Activated T-cell treated with anti-CD3 and anti-CD28 coated beads for 48 hours (primary cell): Measurements from ENCODE around the gene XK.
"Not testable (repeated sequence)": the region's sequence is repeated elsewhere in the genome, so short reads cannot be mapped to it uniquely, and the experiment has no call there.

Experiments used
- DNase-seq: peaks from one replicate; pipeline ENCODE4 v3.0.0-alpha.2; 2020; ENCODE audit warnings: low read depth

Gene XK, protein sequence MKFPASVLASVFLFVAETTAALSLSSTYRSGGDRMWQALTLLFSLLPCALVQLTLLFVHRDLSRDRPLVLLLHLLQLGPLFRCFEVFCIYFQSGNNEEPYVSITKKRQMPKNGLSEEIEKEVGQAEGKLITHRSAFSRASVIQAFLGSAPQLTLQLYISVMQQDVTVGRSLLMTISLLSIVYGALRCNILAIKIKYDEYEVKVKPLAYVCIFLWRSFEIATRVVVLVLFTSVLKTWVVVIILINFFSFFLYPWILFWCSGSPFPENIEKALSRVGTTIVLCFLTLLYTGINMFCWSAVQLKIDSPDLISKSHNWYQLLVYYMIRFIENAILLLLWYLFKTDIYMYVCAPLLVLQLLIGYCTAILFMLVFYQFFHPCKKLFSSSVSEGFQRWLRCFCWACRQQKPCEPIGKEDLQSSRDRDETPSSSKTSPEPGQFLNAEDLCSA

DNA sequence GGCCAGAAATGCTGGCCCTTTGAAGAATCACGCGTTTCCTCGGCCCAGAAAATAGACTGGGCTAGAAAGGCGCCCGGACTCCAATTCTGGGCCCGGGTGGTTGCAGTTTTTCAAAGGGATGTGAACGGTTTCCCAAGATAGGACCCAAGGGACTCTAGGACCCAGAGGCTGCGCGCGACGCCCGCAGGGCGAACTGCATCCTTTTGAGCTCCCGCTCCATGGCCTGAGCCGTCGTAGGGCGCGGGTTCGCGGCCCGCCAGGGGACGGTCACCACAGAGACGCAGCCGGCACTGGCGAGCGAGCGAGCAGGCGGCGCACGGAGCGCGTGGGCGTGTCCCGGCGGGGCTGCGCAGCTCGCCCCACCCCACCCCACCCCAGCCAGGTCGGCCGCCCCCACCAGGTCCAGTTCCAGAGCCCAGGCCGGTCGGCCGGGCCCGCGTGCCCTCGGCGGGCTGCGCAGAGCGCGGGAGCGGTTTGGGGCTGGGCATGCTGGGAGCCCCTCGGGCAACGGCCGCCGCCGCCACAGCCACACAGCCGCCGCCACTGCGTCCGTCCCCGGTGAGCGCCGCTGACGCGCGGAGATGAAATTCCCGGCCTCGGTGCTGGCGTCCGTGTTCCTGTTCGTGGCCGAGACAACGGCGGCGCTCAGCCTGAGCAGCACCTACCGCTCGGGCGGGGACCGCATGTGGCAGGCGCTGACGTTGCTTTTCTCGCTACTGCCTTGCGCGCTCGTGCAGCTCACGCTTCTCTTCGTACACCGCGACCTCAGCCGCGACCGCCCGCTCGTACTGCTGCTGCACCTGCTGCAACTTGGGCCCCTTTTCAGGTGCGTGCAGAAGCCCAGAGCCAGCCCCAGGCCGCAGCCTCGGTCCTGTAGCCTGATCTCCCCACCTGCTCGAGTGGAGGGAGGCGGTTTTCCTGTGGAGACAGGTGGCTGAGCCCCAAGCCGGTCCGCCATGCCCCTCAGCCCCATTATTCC, at the start of gene XK:
Gene XK, plus strand, starts transcription at position 411 of the 979 bp plus-strand sequence. Its CDS starts 171 bp downstream, at position 582.
- DNase-seq = peak; percentile 29

DNA sequence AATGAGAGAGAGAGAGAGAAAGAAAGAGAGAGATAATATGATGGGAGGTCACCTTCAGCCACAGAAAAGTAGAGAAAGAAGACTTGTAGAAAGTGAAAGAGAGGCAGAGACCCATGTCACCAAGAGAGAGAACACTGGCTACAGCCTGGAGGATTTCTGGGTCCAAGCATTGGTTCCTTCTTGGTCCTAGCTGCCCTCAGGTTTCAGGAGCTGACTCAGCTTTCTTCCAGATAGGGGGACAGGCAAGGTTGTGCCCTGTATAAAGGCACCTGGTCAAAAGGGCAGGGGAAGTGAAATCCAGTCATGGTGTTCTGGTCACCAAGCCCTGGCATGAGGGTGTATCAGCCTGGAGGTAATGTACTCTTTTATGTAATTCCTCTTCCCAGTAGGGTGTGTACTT, 47.5 kb upstream of the XK start:
- no peak for DNase-seq

DNA sequence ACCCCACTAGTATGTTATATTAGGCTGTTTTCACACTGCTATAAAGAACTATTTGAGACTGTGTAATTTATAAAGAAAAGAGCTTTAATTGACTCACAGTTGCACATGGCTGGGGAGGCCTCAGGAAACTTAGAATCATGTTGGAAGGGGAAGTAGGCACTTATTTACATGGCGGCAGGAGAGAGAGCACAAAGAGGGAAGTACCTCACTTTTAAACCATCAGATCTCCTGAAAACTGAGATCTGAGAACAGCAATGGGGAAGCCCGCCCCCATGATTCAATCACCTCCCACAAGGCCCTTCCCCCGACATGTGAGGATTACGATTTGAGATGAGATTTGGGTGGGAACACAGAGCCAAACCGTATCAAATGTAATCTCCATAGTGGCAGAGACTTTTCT, 45.4 kb upstream of the XK start:
- no peak for DNase-seq

DNA sequence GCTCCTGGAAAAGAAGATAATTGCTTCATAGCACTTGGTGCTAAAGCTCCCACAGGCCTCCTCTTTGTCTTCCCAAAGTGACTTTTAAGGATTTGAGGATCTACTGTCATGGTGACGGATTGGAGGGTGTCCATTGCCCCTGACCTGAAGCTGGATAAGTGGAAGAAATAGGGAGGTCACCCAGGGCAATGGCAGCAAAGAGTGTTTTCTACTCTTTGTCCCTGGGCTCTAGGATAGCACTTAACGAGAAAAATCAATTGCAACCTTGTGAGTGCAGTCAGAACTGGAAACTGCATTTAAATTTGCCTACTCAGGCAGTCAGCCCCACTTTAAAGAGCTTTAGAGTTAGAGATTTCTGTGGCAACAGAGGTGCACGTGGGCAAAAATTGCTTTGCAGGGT, 43.7 kb upstream of the XK start:
- DNase-seq = no peak

DNA sequence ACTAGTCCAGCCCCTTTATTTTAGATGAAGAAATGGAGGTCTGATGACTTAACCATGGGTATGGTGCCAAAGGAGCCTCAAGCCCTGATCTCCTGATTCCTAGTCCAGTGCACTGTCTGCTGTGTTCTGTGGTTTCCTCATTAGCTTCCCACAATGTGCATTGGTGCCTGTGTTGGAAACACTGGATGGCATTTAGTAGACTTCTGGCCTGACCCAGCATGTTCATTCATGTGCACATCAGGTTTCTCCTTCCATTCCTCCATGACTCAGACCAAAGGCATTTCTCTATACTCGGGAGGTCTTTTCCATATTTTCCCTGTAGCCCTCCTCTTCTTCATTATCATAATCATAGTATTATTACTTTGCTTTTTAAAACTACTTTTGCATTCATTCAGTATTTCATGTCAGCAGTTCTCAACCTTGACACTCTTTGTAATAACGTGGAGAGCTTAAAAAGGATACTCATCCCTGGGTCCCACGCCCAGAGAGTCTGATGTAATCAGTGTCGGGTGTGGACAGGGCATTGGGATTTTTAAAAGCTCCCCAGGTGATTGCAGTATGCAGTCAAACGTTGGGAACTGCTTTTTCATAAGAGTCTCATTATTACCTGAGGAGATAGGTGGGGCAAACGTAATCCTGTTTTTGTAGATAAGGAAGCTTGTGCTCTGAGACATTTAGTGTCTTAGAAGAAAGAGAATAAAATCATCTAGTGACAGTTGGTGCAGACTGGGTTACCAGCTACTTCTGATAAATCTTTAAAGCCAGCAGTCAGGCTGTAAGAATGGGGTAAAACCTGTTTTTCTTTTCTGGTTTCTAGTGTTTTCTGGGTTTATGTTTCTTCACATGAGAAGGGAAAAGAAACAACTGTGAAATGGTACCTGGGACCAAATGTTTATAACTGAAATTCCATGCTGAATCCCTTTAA, 40.9 kb upstream of the XK start:
- DNase-seq = no peak

DNA sequence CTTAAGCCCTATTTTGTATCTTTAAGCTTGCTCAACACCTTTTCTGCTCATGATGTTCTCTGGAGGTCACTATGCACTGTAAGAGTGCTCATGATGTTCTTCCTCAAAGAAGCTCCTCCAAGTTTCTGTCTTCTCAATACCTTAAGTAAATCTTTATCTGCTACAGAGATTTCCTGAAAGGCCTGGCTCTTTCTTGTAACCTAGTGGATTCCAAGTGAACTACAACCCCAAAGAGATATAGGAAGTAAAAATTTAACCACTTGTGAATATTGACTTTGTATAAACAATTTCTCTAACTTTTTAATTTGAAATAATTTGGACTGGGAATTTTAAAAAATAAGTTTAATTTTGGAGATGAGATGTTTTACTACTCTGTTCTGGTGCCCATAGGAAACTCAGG, 39.3 kb upstream of the XK start:
- DNase-seq = no peak

DNA sequence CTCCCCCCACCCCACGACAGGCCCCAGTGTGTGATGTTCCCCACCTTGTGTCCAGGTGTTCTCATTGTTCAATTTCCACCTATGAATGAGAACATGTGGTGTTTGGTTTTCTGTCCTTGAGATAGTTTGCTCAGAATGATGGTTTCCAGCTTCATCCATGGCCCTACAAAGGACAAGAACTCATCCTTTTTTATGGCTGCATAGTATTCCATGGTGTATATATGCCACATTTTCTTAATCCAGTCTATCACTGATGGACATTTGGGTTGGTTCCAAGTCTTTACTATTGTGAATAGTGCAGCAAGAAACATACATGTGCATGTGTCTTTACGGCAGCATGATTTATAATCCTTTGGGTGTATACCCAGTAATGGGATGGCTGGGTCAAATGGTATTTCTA, 34.7 kb upstream of the XK start:
- DNase-seq = not testable (repeated sequence)

DNA sequence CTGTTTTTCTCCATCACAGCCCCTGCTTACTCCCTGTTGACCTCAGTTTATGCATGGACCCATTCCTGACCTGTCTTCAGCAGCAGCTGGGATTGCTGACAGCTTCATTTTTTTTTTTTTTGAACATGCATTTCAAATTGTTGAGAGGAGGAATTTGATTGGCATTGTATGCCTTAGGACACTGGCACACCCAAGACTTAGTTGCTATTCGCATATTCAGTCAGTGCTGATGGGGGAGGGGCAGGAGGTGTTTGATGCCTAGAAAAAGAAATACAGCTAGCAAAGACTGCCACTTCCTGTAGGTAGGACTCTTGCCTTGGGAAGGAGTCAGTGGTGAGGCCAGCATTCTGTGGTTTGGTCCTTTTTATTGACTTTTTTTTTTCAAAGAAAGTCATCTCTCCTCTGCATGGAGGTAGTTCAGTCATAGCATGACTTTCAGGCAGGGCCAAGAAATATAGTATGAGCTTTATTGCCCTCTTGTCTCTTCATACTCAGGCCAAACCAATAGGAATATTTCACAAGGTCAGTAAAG, 33.6 kb upstream of the XK start:
- no peak for DNase-seq

DNA sequence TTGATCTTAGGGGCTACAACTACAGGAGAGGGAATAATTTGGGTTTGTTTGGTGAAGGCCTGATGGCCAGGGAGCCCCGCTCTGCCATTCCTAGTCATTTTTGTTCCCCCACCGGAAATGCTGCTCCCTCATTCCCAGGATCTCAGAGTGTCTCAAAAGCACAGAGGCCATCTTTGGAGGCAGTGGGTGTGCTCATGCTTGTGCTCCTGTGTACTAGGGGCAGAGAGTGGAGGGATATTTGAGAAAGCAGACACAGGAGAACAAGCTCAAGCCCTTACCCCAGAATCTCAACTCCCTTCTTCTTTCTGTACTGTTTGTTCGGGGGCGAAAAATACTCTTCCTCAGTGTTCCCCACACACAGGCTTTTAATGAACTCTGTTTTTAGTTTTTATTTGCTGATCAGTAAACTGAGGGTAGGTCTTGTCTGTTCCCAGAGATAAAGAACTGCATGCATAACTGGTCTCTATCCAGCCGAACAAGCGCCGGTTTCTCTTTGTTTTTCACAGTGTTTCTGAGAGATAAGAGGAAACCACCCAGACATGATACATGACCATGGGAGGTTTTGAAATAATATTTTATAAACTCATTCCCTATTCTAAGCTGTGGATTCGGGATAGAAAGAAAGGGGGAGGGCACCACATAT, 32.9 kb upstream of the XK start:
- no peak for DNase-seq

DNA sequence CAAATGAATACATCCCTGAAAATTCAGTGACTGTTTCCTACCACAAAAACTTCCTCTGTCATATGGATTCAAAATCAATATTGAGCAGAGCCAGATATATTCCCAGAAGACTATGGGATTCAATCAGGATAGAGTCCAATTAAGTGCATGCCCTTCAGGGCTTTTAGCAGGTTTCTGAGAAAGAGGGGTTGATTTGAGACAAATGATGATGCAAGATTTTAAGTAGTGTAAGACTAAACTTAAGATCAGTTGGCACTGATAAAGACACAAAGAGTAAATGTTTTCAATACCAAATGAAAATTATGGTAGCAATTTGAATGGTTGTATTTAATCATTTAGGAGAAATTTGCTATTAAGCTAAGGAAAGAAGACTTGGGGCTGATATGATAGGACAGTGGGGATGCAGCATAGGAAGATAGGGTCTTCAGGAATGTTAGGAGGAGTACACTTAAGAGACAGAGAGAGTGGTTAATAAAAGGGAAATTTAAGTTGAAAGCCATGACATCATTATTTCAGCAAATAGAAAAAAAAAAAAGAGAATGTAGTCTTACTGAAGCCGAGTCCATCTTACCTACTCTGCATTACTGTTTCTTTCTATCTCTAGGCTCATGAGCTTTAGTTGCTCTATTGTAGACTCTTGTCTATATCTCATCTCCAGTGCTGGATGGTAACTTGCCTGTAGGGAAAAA, 32.0 kb upstream of the XK start:
- DNase-seq = no peak

DNA sequence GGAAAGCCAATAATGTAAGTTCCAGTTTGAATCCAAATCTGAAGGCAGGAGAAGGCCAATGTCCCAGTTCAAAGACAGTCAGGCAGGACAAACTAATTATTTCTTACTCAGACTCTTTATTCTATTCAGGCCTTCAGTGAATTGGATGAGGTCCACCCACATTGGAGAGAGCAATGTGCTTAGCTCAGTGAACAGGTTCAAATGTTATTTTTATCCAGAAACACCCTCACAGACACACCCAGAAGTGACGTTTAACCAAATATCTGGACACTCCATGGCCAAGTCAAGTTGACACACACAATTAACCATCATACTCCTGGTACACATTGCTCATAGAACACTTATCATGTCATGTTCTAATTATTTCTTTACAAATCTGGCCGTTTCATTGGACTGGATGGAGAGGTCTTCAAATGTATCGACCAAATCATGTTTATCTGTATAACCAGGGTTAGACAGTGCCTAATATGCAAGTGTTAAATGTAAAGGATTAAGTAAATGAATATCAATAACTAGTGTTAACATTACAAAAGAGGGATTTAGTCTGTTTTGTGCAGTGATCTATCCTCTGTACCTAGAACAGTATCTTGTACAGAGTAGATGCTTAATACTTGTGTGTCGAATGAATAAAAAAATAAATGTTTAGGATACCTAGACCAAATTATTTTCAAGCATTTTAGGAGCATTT, 27.1 kb upstream of the XK start:
- no peak for DNase-seq

DNA sequence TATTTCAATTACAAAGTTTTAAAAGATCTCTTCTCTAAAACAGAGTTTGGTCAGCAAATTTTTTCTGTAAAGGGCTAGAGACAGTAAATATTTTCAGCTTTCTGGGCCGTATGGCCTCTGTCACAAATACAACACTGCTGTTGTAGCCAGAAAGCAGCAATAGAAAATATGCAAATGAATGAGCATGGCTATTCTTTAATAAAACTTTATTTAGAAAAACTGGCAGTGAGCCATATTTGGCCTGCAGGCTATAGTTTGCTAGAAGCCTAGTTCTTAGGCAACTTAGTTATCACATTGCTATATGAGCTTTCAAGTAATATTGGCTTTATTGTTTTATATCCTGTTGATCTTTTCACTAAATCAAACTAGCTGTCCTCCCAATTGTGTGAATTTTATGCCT, 26.5 kb upstream of the XK start:
- DNase-seq = no peak

DNA sequence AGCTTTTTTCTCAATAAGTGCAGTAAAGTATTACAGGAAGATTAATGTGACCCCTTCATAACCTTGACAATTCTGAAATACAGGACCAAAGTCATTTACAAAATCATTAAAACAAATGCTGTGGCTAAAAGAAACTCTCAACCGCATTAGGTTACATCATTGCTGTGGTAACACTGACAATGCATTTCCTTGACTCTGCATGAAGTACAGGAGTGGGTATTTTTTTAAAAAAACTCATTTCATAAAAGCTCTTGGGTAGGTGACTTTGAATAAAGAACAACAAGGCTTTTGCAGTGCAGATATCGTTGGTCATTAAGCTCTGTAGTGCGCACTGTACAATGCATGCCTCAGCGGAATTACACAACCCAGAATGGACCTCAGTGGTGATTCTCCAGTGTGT, 23.4 kb upstream of the XK start:
- DNase-seq = no peak

DNA sequence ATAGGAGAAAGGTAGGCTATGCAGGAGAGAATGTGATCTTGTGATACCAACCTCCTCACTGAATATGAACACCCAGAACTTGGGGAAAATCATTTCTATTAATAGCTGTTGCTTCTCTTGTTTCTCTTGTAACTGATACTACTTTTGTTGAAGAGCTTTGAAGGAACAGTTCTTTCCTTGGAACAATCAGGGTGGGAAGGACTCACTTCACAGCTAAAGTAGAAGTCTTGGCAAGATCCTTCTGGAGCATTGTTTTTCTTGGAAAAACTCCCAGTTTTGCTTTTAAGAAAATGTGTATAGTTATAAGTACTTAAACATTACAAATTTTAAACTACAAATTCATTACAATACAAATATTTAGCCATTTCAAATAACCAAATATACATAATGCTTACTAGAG, 19.1 kb upstream of the XK start:
- no peak for DNase-seq

DNA sequence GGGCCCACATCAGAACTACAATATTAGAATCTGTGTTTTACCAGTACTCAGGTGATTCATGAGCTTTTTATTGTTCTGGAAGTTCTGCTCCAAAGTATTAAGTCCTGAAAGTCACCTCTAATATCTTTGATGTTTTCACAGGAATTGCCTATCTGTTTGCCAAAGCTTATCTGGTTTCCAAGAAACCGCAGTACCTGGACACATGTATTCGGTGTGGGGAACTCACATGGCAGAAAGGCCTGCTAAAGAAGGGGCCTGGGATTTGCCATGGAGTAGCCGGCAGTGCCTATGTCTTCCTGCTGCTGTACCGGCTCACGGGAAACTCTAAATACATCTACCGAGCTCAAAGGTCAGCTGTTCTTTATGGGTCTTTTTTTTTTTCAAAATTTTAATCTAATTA, 18.4 kb upstream of the XK start:
- no peak for DNase-seq

DNA sequence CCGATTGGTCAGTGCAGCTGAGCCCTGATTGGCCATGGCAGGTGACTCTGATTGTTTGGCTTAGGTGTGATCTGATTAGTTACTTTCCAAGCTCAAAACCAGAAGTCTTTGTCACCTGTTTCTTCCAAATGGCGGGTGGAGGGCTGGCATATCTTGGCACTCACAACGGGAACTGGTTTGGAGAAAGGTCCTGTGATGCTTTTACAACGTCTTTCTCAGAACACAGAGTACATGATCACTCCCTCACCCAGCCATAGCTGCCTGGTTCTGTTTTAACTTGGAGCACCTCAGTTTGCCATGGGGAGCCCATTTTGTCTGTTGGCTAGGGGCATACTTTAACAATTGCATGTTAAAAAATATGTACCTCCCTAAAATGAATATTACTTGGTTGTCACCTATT, 13.0 kb upstream of the XK start:
- no peak for DNase-seq

DNA sequence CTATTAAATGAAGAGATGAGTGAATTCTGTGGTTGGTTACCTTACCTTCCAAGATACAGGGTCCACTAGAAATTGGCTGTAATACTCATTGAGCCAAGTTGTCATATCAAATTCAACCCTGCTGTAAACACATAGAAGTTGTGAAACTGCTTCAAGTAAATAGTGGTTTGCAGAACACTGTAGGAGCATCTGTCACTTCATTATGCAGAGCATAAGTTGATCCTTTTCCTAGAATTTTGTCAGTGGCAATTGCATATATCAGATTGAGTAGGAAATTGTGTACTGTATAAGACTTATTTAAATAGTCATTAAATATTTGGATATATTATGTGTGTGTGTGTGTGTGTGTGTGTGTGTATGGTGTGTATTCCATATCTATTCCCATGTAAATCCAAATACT, 8.8 kb upstream of the XK start:
- no peak for DNase-seq

DNA sequence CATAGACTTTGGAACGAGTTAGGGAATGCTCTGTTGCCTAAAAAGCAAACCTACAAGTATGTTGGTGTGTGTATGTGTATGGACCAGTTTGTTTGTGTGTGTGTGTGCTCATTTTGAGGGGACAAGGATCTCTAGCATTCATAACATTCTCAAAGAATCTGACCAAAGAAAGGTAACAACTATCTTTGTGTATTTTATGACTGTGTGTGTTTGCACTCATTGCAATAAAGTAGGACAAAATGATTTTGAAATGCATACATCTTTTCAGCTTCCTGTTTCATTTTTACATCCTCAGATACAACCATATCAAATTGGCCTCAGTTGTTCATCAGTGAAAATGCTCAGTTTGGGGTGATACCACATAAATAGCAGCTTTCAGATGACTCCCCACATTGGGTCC, 8.3 kb upstream of the XK start:
- no peak for DNase-seq

DNA sequence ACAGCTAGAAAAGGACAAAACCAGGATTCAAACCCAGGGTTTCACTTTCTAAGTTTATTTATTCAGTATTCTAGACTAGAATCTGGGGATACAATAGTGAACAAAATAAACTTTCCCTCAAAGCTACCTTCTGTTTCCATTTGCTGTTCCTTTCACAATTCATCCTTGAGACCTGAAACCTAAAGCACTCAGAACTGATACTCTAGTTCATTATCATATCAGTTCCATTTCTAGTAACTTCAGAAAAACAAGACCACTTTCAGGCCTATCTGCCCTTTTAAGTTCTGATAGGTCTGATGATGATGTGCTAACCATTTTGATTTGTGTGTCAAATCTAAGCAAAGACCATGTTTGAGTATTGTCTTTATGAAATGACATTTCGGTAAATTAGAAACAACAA, 7.8 kb upstream of the XK start:
- no peak for DNase-seq

DNA sequence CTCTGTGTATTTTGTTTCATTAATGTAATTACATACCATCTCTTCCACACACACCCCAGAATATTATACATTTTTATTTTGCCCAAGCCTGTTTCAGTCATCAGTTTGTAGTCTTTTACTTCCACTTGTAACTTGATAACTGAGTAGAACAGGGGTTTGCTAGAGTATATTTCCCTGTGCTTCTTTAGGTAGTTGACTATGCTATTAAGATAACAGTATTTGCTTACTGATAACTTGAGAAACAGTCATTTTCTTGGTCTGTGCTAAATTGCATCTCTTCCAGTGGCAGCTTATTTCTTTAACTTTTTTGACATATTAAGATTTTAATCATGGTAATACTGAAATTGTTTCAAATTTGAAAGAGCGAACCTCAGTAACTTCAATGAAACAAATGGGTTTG, 7.0 kb upstream of the XK start:
- no peak for DNase-seq
